ENCODE results near the gene KRTAP10-10. TPM values are rescaled to one million over a fixed set of nuclear protein-coding genes. Genes with fewer than 3 reads are reported as not detected.
"Not testable (repeated sequence)": the region's sequence is repeated elsewhere in the genome, so short reads cannot be mapped to it uniquely, and the experiment has no call there.

Gene KRTAP10-10

DNA sequence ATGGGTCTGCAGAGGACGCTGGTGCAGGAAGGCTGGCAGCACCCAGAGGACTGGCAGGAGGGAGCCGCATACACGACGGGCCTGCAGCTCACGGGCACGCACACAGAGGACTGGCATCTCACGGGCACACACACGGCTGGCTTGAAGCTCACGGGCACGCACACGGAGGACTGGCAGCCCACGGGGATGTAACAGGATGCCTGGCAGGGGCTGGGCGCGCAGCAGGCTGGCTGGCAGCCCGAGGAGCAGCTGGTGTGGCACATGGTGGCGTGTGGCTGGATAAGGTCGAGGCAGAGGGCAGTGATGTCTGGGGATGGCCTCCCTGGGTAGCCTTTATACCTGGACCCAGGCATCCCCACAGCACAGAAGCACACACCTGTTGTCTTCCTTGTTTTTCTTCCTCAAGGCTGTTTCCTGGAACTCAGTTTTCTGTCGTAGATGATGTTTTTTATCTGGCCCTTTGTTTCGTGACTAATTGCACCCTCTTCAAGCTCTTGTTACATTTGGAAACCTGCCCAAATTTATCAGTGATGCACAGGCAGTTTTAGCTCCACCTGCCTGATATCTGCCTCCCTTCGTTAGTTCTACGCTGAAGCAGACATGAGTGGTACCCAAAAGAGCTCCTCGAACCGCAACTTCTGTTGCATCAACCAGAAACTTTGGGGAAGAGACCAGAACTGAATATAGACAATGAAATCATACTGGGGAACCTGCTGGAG, 44.9 kb downstream of the KRTAP10-10 start, which contains the start of gene KRTAP12-1:
Gene KRTAP12-1, minus strand, starts transcription at position 303 of the 719 bp plus-strand sequence. Its CDS starts 40 bp downstream, at position 263.
- Histone ChIP-seq H3K9ac (ENCODE audit: low read depth, low read length) (no peak within 1 kb of the TSS), H3K36me3 (ENCODE audit: insufficient read depth, low read length) (no peaks in the 10 kb centered on the region), H3K9me3 (replicated peaks; ENCODE audit: low read length) (no peaks in the 10 kb centered on the region), H3K4me3 (ENCODE audit: low read length) (no peak within 1 kb of the TSS), H3K27me3 (ENCODE audit: control insufficient read depth, insufficient read depth, low read length) (peaks cover 68% of the 10 kb centered on the region), H3K4me2 (ENCODE audit: low read length) (no peak within 1 kb of the TSS), H3K4me1 (ENCODE audit: control insufficient read depth, insufficient read depth, low read length) (no peaks in the 10 kb centered on the region)

DNA sequence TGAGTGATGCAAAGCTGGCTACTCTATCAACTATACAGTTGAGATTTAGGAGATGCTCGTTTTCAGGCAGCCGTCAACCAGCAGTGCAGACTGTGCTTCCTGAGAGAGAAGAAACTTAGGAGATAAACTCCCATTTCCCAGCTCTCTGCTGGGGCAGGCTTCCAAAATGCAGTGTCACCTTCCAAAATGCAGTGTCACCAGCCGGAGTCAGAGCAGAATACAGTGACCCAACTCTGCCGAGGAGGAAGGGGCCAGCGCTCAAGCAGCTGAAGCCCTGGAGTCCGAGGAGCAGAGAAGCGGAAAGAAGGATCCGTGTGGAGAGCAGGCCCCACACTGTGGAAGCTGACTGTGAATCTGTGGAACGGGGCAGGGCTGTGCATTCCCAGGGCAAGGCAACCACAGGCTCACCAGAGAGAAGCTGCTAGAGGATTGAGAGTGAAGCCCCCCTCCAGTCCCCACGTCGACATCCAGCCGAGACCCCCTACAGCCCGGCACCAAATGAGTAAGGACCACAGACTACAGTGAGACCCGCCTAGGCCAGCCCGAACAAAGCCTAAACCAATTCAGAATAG, 45.5 kb downstream of the KRTAP10-10 start:
- Histone ChIP-seq H3K27me3 (ENCODE audit: control insufficient read depth, insufficient read depth, low read length) (peaks cover 68% of the 10 kb centered on the region), H3K36me3 (ENCODE audit: insufficient read depth, low read length) (no peaks in the 10 kb centered on the region), H3K9ac (ENCODE audit: low read depth, low read length) (no peak overlapping the region), H3K4me2 (ENCODE audit: low read length) (no peak overlapping the region), H3K4me3 (ENCODE audit: low read length) (no peak overlapping the region), H3K9me3 (replicated peaks; ENCODE audit: low read length) (no peaks in the 10 kb centered on the region), H3K4me1 (ENCODE audit: control insufficient read depth, insufficient read depth, low read length) (no peaks in the 10 kb centered on the region)

DNA sequence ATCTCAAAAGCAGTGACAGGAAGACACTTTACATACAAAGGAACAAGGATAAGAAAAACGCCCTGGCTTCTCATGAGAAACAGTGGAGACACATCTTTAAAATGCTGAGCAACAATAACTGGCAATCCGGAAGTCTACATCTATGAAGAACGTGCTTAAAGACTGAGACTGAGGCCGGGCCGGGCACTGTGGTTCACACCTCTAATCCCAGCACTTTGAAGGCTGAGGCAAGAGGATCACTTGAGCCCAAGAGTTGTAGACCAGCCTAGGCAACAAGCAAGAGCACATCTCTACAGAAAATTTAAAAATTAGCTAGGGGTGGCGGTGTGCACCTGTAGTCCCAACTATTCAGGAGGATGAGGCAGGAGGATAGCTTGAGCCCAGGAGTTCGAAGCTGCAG, 46.9 kb downstream of the KRTAP10-10 start:
- H3K4me1 ChIP-seq (ENCODE audit: control insufficient read depth, insufficient read depth, low read length), result no peaks in the 10 kb centered on the region
- no peak overlapping the region for H3K9ac ChIP-seq (ENCODE audit: low read depth, low read length)
- no peak overlapping the region for H3K4me2 ChIP-seq (ENCODE audit: low read length)
- H3K36me3 ChIP-seq (ENCODE audit: insufficient read depth, low read length), result no peaks in the 10 kb centered on the region
- peaks cover 79% of the 10 kb centered on the region for H3K27me3 ChIP-seq (ENCODE audit: control insufficient read depth, insufficient read depth, low read length)
- H3K9me3 ChIP-seq (replicated peaks; ENCODE audit: low read length), result no peaks in the 10 kb centered on the region
- no peak overlapping the region for H3K4me3 ChIP-seq (ENCODE audit: low read length)

DNA sequence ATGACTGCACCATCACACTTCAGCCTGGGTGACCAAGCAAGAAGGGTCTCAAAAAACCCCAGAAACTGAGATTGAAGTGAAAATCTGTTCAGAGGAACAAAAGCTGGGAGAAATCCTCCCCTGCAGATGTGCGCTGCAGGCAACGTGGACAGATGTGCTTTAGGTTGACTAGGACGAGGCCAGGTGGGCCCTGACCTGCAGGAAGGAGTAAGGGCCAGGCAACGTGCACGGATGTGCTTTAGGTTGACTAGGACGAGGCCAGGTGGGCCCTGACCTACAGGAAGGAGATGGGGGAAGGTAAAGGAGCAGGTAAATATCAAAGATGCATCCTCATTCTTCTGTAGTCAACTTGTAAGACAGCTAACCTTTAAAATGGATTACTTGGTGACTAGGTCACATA, 47.3 kb downstream of the KRTAP10-10 start:
- no peak overlapping the region for H3K9ac ChIP-seq (ENCODE audit: low read depth, low read length)
- H3K9me3 ChIP-seq (replicated peaks; ENCODE audit: low read length), result no peaks in the 10 kb centered on the region
- H3K4me2 ChIP-seq (ENCODE audit: low read length), result no peak overlapping the region
- no peak overlapping the region for H3K4me3 ChIP-seq (ENCODE audit: low read length)
- H3K27me3 ChIP-seq (ENCODE audit: control insufficient read depth, insufficient read depth, low read length), result peaks cover 77% of the 10 kb centered on the region
- no peaks in the 10 kb centered on the region for H3K4me1 ChIP-seq (ENCODE audit: control insufficient read depth, insufficient read depth, low read length)
- no peaks in the 10 kb centered on the region for H3K36me3 ChIP-seq (ENCODE audit: insufficient read depth, low read length)

DNA sequence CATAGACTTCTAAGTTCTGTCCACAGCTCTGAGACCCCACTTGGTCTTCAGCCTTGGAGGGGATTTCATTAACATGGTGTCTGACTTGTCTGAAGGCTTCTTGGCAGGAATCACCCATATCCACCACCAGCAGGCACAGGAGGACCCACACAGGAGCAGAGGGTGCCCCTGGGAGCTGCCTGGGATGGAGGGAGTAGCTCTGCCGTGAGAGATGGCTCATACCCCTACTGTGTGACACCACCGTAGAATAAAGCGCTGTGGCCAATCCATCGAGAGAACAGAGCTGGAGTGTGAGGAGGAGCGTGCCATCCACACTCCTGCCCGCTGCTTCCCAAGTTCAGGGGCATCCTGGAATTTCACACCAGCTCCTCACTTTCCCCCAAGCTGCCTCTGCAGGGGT, 47.9 kb downstream of the KRTAP10-10 start:
- H3K4me3 ChIP-seq (ENCODE audit: low read length); H3K4me1 ChIP-seq (ENCODE audit: control insufficient read depth, insufficient read depth, low read length); H3K4me2 ChIP-seq (ENCODE audit: low read length); H3K36me3 ChIP-seq (ENCODE audit: insufficient read depth, low read length); H3K9me3 ChIP-seq (replicated peaks; ENCODE audit: low read length); H3K9ac ChIP-seq (ENCODE audit: low read depth, low read length): not testable (repeated sequence)
- peaks cover 76% of the 10 kb centered on the region for H3K27me3 ChIP-seq (ENCODE audit: control insufficient read depth, insufficient read depth, low read length)

DNA sequence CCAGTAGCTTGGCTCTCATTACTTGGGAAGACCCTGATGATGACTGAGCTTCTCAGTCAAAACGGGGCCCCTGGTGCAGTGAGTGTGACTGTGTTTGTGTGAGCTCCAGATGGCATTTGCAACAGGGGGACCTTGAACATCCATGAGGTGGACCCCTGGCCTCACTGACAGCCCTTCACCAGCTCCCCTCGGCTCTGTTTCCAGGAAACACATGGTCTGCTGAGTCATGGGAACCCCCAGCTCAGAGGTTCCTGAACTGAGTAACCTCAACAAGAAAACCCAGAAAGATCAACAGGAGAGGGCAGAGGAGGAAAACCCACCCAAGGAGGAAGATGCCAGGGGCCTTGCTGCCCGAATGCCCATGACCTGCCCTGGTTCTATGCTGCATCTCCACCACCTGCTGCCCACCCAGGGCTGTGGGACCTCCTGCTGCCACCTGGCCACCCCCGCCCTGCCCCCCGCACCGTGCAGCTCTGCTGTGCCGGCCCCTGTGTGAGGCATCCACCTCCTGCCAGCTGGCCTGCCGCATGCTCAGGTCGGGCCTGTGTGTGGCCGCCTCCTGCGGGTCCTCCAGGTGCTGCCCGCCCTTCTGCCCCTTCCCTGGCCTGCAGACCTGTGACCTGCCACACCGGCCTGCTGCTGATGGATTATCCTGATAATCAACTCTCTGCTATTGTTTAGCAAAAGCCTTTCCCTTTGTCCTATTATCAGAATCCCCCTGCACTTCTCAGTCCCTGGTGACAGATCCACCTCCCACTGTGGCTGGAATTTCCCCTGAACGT, 49.0 kb downstream of the KRTAP10-10 start:
- Histone ChIP-seq H3K9me3 (replicated peaks; ENCODE audit: low read length) (no peaks in the 10 kb centered on the region), H3K27me3 (ENCODE audit: control insufficient read depth, insufficient read depth, low read length) (peaks cover 74% of the 10 kb centered on the region), H3K9ac (ENCODE audit: low read depth, low read length) (no peak overlapping the region), H3K4me2 (ENCODE audit: low read length) (no peak overlapping the region), H3K36me3 (ENCODE audit: insufficient read depth, low read length) (no peaks in the 10 kb centered on the region), H3K4me1 (ENCODE audit: control insufficient read depth, insufficient read depth, low read length) (no peaks in the 10 kb centered on the region), H3K4me3 (ENCODE audit: low read length) (no peak overlapping the region)

DNA sequence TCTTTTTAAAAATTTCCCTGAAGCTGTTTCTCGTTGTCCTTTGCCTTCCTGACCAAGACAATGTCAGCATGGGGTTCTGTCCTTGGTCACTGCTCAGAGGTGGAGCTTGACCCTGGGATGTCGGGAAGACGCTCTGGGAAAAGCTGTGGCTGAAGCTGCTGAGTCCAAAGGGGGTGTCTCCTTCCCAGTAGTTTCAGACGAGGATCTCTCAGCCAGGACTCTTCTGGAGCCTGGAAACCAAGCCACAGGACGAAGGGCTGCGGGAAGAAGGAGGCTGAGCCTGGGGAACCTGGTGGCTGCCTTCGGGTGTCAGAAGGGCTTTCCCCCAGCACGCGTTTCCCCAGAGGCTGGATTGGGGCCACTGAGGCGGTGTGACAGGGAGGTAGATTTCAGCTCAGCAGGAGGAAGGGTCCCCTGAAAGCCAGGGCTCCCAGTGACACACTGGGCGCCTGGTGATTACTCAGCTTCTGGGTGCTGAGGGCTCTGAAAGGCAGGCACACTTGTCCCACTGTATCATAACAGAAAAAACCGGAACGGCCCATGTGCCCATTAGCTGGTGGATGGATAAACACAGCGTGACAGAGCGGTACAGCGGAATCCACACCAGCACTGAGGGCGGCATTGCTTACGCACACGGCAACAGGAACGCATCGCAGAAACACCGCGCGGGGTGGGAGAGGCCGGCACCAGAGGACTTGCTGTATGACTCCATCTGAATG, 49.8 kb downstream of the KRTAP10-10 start:
- no peak overlapping the region for H3K4me2 ChIP-seq (ENCODE audit: low read length)
- H3K9me3 ChIP-seq (replicated peaks; ENCODE audit: low read length), result no peaks in the 10 kb centered on the region
- peaks cover 69% of the 10 kb centered on the region for H3K27me3 ChIP-seq (ENCODE audit: control insufficient read depth, insufficient read depth, low read length)
- H3K4me3 ChIP-seq (ENCODE audit: low read length), result no peak overlapping the region
- H3K4me1 ChIP-seq (ENCODE audit: control insufficient read depth, insufficient read depth, low read length), result no peaks in the 10 kb centered on the region
- H3K9ac ChIP-seq (ENCODE audit: low read depth, low read length), result no peak overlapping the region
- no peaks in the 10 kb centered on the region for H3K36me3 ChIP-seq (ENCODE audit: insufficient read depth, low read length)

DNA sequence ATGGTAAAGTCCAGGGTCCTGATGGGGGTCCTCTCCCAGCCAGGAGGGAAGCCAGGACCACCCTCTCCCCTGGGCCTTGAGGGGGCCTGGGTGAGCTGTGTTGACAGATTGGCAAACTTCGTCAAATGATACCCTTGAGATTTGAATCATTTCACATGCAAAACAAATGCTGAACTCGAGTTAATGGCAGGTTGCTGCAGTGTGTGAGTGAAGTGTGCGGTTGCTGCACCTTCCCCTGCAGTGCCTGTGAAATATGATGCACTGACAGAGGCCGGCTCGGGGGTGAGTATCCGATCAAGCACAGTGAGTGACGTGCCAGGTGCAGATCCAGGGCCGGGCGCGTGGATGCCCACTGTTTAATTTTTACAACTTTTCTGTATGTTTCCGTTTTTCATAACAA, 50.5 kb downstream of the KRTAP10-10 start:
- H3K4me2 ChIP-seq (ENCODE audit: low read length), result no peak overlapping the region
- no peaks in the 10 kb centered on the region for H3K36me3 ChIP-seq (ENCODE audit: insufficient read depth, low read length)
- no peak overlapping the region for H3K9ac ChIP-seq (ENCODE audit: low read depth, low read length)
- H3K4me1 ChIP-seq (ENCODE audit: control insufficient read depth, insufficient read depth, low read length), result no peaks in the 10 kb centered on the region
- H3K27me3 ChIP-seq (ENCODE audit: control insufficient read depth, insufficient read depth, low read length), result peaks cover 63% of the 10 kb centered on the region
- no peak overlapping the region for H3K4me3 ChIP-seq (ENCODE audit: low read length)
- no peaks in the 10 kb centered on the region for H3K9me3 ChIP-seq (replicated peaks; ENCODE audit: low read length)

Small RNAs within 50 kb of the gene (small RNA-seq; reads per million reads assigned to genes)
- not detected for gene KRTAP12-6P
